Activated T-cell treated with anti-CD3 and anti-CD28 coated beads, Interleukin-2, amount 50 U/mL, for 24 hours (primary cell): ENCODE measurements around the gene NMNAT2.
"Not testable (repeated sequence)": the region's sequence is repeated elsewhere in the genome, so short reads cannot be mapped to it uniquely, and the experiment has no call there.

Source experiments
- DNase-seq: peaks from one replicate; pipeline ENCODE4 v3.0.0-alpha.2; 2020
- H3K27ac Mint-ChIP-seq: 2 replicates; pipeline ENCODE4 v1.8.0; 2020; ENCODE audit warnings: mild to moderate bottlenecking, mixed read lengths
- H3K27me3 Mint-ChIP-seq: 2 replicates; pipeline ENCODE4 v1.8.0; 2020; ENCODE audit warnings: mixed read lengths
- H3K36me3 Mint-ChIP-seq: 2 replicates; pipeline ENCODE4 v1.8.0; 2020; ENCODE audit warnings: low read depth, mixed read lengths
- H3K4me1 Mint-ChIP-seq: 2 replicates; pipeline ENCODE4 v1.8.0; 2020; ENCODE audit warnings: low read depth, mixed read lengths
- H3K4me3 Mint-ChIP-seq: 2 replicates; pipeline ENCODE4 v1.8.0; 2020; ENCODE audit warnings: mild to moderate bottlenecking, moderate library complexity, mixed read lengths
- H3K9me3 Mint-ChIP-seq: 2 replicates; pipeline ENCODE4 v1.8.0; 2020; ENCODE audit warnings: mixed read lengths

NMNAT2 gene

DNA sequence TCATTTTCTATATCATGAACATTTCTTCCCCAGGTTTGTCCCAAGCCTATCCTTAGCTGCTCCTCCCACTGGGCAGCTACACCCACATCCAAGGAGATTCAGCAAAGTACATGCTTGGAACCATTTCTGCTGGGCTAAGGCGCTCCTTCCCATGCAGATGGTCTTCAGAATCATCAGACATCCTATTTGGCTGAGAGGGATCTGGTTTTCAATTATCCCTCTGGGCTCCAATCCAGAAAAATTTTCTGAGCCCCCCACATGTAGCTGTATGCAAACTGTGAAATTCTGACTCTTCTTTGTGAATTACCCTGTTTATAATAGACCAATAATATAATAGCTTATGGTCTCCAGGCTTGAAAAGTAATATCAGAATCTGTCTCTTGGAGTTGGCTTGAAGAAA lies 132.9 kb downstream of the NMNAT2 start:
- Mint-ChIP-seq H3K27me3 (no peaks in the 10 kb centered on the region), H3K36me3 (no peaks in the 10 kb centered on the region), H3K4me3 (no peak overlapping the region), H3K27ac (no peak overlapping the region), H3K9me3 (no peaks in the 10 kb centered on the region), H3K4me1 (no peaks in the 10 kb centered on the region)
- no peak for DNase-seq

- no peak for DNase-seq
- no peaks in the 10 kb centered on the region for H3K9me3 Mint-ChIP-seq
- no peak overlapping the region for H3K4me3 Mint-ChIP-seq
- H3K27ac Mint-ChIP-seq, result no peak overlapping the region
- no peaks in the 10 kb centered on the region for H3K4me1 Mint-ChIP-seq
- H3K27me3 Mint-ChIP-seq, result no peaks in the 10 kb centered on the region
- H3K36me3 Mint-ChIP-seq, result no peaks in the 10 kb centered on the region
Measured at GRCh38 chr1:183284086-183284485, 134.1 kb downstream of the NMNAT2 start.

DNA sequence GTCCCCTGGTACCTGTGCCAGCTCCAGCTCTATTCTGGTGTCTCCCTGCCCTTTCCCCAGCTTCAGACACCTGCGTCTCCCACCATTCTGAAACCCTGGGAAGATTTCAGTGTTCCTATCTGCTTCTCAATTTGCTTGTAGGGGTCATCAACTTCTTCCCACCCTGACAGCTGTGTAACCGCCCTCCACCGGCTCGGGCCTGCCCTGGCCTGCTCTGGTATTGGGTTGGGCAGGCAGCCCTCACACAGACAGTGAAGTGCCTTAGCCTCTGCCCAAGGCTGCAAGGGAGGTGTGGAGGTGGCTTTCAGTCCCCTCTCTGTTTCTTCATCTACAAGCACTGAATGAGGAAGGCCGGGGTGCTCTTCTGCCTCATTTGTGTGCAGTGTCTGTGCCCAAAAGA lies 134.9 kb downstream of the NMNAT2 start:
- Mint-ChIP-seq H3K4me1 (no peaks in the 10 kb centered on the region), H3K4me3 (no peak overlapping the region), H3K36me3 (no peaks in the 10 kb centered on the region), H3K27ac (no peak overlapping the region), H3K9me3 (no peaks in the 10 kb centered on the region), H3K27me3 (no peaks in the 10 kb centered on the region)
- no peak for DNase-seq

DNA sequence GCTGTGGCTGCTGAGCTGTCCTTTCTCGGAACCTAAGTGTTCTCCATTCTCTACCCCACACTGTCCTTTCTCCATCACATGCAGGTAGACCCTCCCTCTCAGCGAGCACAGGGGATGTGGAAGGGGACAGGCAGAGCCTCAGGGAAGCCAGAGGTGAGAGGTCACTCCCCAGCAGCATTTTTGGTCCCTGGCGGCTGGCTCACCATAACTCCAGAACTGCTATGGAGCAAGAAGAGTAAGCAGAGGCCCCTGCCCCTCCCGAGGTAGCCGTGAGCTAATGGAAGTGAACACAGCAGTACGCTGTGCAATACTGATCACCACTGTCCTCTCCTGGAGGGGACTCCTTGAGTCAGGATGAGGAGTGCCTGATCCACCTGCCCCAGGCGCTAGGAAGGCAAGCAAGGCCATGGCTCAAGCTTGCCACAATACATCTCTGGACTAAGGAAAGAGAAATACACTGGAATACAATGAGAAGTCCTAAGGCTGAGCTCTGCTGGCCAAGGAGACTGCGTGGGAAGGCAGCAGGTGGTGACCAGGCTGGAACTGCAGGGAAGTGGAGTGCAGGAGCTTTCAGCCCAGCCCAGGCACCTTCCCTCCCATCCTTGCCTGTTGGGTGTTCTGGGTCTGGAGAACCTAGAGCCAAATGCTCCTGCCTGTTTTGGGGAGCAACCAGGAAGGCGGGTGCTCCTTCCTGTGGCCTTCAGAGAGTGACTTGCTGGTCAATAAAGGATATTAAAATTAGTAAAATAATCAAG lies 135.9 kb downstream of the NMNAT2 start:
- Mint-ChIP-seq H3K9me3 (no peaks in the 10 kb centered on the region), H3K4me1 (no peaks in the 10 kb centered on the region), H3K27ac (no peak overlapping the region)

GRCh38 chr1:183281553-183282091 lies 136.6 kb downstream of the NMNAT2 start:
- H3K4me3 Mint-ChIP-seq, result no peak overlapping the region
- no peaks in the 10 kb centered on the region for H3K27me3 Mint-ChIP-seq
- no peaks in the 10 kb centered on the region for H3K9me3 Mint-ChIP-seq
- DNase-seq, result peak; percentile 83
- no peaks in the 10 kb centered on the region for H3K36me3 Mint-ChIP-seq
- no peak overlapping the region for H3K27ac Mint-ChIP-seq
- no peaks in the 10 kb centered on the region for H3K4me1 Mint-ChIP-seq

More for the DNA sequence above, 135.9 kb downstream of the NMNAT2 start:
- no peaks in the 10 kb centered on the region for H3K27me3 Mint-ChIP-seq
- H3K36me3 Mint-ChIP-seq, result no peaks in the 10 kb centered on the region
- no peak overlapping the region for H3K4me3 Mint-ChIP-seq
- DNase-seq, result no peak

- Mint-ChIP-seq H3K27me3 (no peaks in the 10 kb centered on the region), H3K36me3 (no peaks in the 10 kb centered on the region), H3K4me3 (no peak overlapping the region), H3K9me3 (no peaks in the 10 kb centered on the region), H3K27ac (no peak overlapping the region), H3K4me1 (no peaks in the 10 kb centered on the region)
- no peak for DNase-seq
Measured at GRCh38 chr1:183281039-183281438, 137.1 kb downstream of the NMNAT2 start.

DNA sequence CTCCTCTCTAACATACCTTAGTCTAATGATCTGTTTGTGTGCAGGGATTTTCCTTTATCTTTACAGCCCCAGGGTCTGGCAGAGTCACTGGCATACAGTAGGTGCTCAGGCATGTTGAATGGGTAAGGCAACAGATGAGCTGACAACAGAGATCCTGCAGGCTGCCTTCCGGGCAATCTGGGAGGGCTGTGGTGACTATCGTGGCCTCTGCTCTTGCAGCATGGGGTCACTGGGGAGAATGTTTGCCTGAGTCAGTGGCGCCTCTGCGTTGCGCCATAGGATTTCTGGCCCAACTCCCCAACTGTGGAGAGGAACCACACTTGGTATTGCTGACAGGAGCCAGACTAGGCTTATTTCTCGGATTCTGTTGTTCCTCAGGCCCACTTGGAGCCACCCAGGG lies 138.3 kb downstream of the NMNAT2 start:
- no peak for DNase-seq
- Mint-ChIP-seq H3K36me3 (no peaks in the 10 kb centered on the region), H3K9me3 (no peaks in the 10 kb centered on the region), H3K4me3 (no peak overlapping the region), H3K27me3 (no peaks in the 10 kb centered on the region), H3K4me1 (no peaks in the 10 kb centered on the region), H3K27ac (no peak overlapping the region)

DNA sequence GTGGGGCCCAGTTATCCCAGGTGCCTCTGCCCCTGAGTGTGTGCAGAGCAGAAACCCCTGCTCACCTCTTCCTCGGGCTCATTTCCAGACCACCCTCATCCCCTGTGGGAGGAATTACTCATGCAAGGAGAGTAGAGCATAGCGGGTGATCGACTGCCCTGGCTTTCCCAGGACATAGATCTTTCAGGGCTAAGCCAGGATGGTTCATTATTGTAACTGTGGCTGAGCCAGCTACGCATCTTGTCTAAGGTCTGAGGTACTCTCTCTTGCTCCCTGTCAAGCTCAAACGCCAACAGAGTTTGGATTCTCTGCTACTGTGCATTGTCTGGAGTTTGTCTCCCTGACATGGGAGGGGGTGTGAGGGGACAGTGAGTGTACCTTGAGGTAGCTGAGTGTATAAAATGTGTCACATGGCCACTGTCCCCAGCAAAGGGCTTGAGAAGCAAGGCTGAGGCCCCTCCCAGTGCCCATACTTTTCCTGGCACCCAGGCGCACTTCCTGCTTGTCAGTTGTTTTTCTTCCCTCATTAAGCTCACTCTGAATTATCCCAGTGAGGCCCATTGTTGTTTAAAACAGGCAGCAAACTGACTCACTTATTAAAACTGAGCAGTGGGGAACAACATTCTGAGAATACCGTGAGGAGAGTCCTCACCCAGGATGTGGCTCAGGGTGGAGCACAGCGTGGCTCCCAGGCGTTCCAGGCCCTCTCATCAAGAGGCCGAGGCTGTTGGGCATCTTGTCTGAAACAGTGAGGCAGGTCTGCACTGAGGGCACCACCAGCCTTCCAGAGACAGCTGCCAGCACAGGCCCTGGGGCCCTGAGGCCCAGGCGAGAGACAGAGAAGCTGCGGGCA lies 139.2 kb downstream of the NMNAT2 start:
- Mint-ChIP-seq H3K36me3 (no peaks in the 10 kb centered on the region), H3K27ac (no peak overlapping the region)

GRCh38 chr1:183277821-183278738 lies 140.1 kb downstream of the NMNAT2 start:
- Mint-ChIP-seq H3K27me3 (no peaks in the 10 kb centered on the region), H3K36me3 (no peaks in the 10 kb centered on the region), H3K4me3 (no peak overlapping the region), H3K27ac (no peak overlapping the region), H3K9me3 (no peaks in the 10 kb centered on the region), H3K4me1 (no peaks in the 10 kb centered on the region)
- no peak for DNase-seq

More for the DNA sequence above, 139.2 kb downstream of the NMNAT2 start:
- H3K27me3 Mint-ChIP-seq, result no peaks in the 10 kb centered on the region
- no peak overlapping the region for H3K4me3 Mint-ChIP-seq
- H3K9me3 Mint-ChIP-seq, result no peaks in the 10 kb centered on the region
- no peaks in the 10 kb centered on the region for H3K4me1 Mint-ChIP-seq
- DNase-seq, result no peak

GRCh38 chr1:183276386-183277080 lies 141.6 kb downstream of the NMNAT2 start:
- DNase-seq, result no peak
- Mint-ChIP-seq H3K36me3 (no peaks in the 10 kb centered on the region), H3K9me3 (no peaks in the 10 kb centered on the region), H3K27ac (no peak overlapping the region), H3K4me1 (no peaks in the 10 kb centered on the region), H3K27me3 (no peaks in the 10 kb centered on the region), H3K4me3 (no peak overlapping the region)

DNA sequence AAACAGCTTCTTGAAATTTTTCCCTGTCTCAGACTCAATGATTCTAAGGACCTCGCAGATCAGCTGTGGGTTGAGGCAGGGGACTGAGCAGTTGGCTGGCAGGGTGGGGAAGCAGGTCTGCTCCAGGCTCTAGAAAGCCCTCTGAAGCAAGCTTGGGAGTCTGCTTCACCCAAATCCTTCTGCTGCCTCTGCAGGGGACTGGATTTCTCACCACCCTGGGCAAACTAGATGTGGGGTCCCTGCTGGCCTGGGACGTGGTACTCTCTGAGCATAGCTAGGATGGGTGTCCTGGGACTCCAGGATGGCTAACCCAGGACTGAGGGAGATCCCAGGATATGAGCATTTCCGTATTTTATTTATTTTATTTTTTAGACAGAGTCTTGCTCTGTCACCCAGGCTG lies 142.9 kb downstream of the NMNAT2 start:
- DNase-seq, result no peak
- Mint-ChIP-seq H3K36me3 (no peaks in the 10 kb centered on the region), H3K9me3 (no peaks in the 10 kb centered on the region), H3K4me1 (no peaks in the 10 kb centered on the region), H3K4me3 (no peak overlapping the region), H3K27me3 (peaks cover 4% of the 10 kb centered on the region), H3K27ac (no peak overlapping the region)

DNA sequence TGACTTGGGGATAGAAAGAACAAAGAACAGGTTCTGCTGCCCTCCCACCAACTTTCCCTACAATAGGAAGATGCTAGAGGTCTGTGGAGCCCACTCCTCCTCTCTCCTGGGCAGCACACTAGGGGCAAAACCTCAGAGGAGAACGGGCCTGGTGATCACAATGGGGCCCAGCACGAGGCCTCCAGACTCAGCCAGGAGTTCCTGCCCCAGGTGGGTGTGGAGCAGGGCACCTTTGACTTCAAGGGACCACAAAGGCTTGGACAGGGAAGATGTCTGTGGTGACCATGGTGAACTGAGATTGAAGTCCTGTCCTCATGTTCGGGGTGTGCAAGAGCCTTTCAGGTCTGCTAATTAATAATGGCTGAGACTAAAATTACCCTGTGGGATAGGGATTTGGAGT lies 143.3 kb downstream of the NMNAT2 start:
- Mint-ChIP-seq H3K27me3 (peaks cover 4% of the 10 kb centered on the region), H3K27ac (no peak overlapping the region), H3K9me3 (no peaks in the 10 kb centered on the region)

DNA sequence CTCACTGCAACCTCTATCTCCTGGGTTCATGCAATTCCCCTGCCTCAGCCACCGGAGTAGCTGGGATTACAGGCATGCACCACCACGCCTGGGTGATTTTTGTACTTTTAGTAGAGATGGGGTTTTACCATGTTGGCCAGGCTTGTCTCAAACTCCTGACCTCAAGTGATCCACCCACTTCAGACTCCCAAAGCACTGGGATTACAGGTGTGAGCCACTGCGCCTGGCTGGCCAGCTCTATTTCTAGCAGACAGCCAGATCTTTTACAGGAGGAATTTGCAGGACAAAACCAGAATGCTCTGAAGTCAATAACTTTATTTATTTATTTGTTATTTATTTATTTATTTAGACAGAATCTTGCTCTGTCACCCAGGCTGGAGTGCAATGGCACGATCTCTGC lies 144.2 kb downstream of the NMNAT2 start:
- DNase-seq, H3K9me3 Mint-ChIP-seq, H3K27ac Mint-ChIP-seq, H3K4me1 Mint-ChIP-seq, H3K27me3 Mint-ChIP-seq, H3K4me3 Mint-ChIP-seq, H3K36me3 Mint-ChIP-seq: not testable (repeated sequence)

More for the DNA sequence above, 143.3 kb downstream of the NMNAT2 start:
- H3K36me3 Mint-ChIP-seq, result no peaks in the 10 kb centered on the region
- H3K4me1 Mint-ChIP-seq, result no peaks in the 10 kb centered on the region
- DNase-seq, result no peak
- no peak overlapping the region for H3K4me3 Mint-ChIP-seq

DNA sequence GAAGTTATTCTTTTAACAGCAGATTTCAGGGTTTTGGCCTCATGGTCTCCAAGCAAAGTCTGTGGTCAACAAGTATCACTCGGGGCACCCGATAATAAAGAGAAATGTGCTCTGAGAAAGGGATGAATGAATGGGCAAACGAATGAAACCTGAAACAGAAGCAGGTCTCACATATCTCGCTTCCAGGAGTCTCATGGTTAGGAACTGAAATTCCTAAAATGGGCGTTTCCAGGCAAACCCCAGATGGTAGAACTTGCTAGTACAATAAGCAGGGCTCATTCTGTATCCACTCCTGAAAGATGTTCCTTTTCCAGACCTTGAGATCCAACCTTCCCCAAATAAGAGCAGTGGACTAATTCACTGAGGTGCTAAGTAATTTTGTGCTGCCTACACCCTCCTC lies 144.9 kb downstream of the NMNAT2 start:
- no peak for DNase-seq
- Mint-ChIP-seq H3K4me3 (no peak overlapping the region), H3K9me3 (no peaks in the 10 kb centered on the region), H3K4me1 (no peaks in the 10 kb centered on the region), H3K27me3 (peaks cover 4% of the 10 kb centered on the region), H3K36me3 (no peaks in the 10 kb centered on the region), H3K27ac (no peak overlapping the region)
